ENCODE measurements around the gene NPAS2. TPM values are rescaled to one million over a fixed set of nuclear protein-coding genes. Genes with fewer than 3 reads are reported as not detected.

Gene NPAS2
- total RNA-seq, 2 donors from 2014 or later = 1.1 to 1.6 TPM

GRCh38 chr2:101026923-101027469, 207.1 kb downstream of the NPAS2 start:
- peak overlapping the region; percentile 48 for H3K27ac Mint-ChIP-seq
- DNase-seq = no peak
- TF ChIP-seq CTCF (conservative IDR thresholded peaks at IDR 0.05) = no peak

GRCh38 chr2:101027852-101028251, 207.9 kb downstream of the NPAS2 start:
- H3K9me3 Mint-ChIP-seq = peaks cover 6% of the 10 kb centered on the region
- H3K36me3 Mint-ChIP-seq (ENCODE audit: low read depth) = peaks cover 28% of the 10 kb centered on the region
- Histone ChIP-seq H3K27ac (ENCODE audit: low read depth, low read length) (no peak overlapping the region), H3K9me3 (ENCODE audit: control insufficient read depth, low read length) (no peaks in the 10 kb centered on the region), H3K9ac (ENCODE audit: extremely low read depth, low read length, poor library complexity, severe bottlenecking) (no peak overlapping the region), H3K36me3 (ENCODE audit: control insufficient read depth, insufficient read depth, low read length) (no peaks in the 10 kb centered on the region), H3K4me1 (ENCODE audit: control insufficient read depth, insufficient read depth, low read length) (no peaks in the 10 kb centered on the region), H3K4me3 (ENCODE audit: low read length) (no peak overlapping the region), H3K27me3 (ENCODE audit: control insufficient read depth, insufficient read depth, low read length, poor library complexity, severe bottlenecking) (no peaks in the 10 kb centered on the region)
- no peaks in the 10 kb centered on the region for H3K27me3 Mint-ChIP-seq (ENCODE audit: insufficient read depth)
- H3K4me3 Mint-ChIP-seq = no peak overlapping the region
- WGBS, 2 experiments (ENCODE audit: insufficient coverage in 1 of 2, insufficient read length in 1 of 2) = 96 to 100% methylated on average over 8 of the region's 8 CpGs
- no peak for DNase-seq
- no peak overlapping the region for H3K27ac Mint-ChIP-seq
- TF ChIP-seq CTCF (conservative IDR thresholded peaks at IDR 0.05) = no peak
- peaks cover 4% of the 10 kb centered on the region for H3K4me1 Mint-ChIP-seq

More at GRCh38 chr2:101026923-101027469, 207.1 kb downstream of the NPAS2 start:
- Histone ChIP-seq H3K4me3 (ENCODE audit: low read length) (no peak overlapping the region), H3K27ac (ENCODE audit: low read depth, low read length) (no peak overlapping the region), H3K27me3 (ENCODE audit: control insufficient read depth, insufficient read depth, low read length, poor library complexity, severe bottlenecking) (no peaks in the 10 kb centered on the region), H3K36me3 (ENCODE audit: control insufficient read depth, insufficient read depth, low read length) (no peaks in the 10 kb centered on the region), H3K4me1 (ENCODE audit: control insufficient read depth, insufficient read depth, low read length) (no peaks in the 10 kb centered on the region), H3K9ac (ENCODE audit: extremely low read depth, low read length, poor library complexity, severe bottlenecking) (no peak overlapping the region), H3K9me3 (ENCODE audit: control insufficient read depth, low read length) (no peaks in the 10 kb centered on the region)
- H3K4me3 Mint-ChIP-seq = no peak overlapping the region
- H3K27me3 Mint-ChIP-seq (ENCODE audit: insufficient read depth) = no peaks in the 10 kb centered on the region
- peaks cover 33% of the 10 kb centered on the region for H3K36me3 Mint-ChIP-seq (ENCODE audit: low read depth)
- H3K4me1 Mint-ChIP-seq = peaks cover 4% of the 10 kb centered on the region
- 92 to 98% methylated on average over 8 to 15 of the region's 15 CpGs for WGBS, 2 experiments (ENCODE audit: insufficient coverage in 1 of 2, insufficient read length in 1 of 2)
- H3K9me3 Mint-ChIP-seq = peaks cover 6% of the 10 kb centered on the region

GRCh38 chr2:101030866-101031554, 211.1 kb downstream of the NPAS2 start:
- Histone ChIP-seq H3K36me3 (ENCODE audit: control insufficient read depth, insufficient read depth, low read length) (no peaks in the 10 kb centered on the region), H3K9ac (ENCODE audit: extremely low read depth, low read length, poor library complexity, severe bottlenecking) (no peak overlapping the region), H3K4me1 (ENCODE audit: control insufficient read depth, insufficient read depth, low read length) (no peaks in the 10 kb centered on the region), H3K4me3 (ENCODE audit: low read length) (no peak overlapping the region), H3K27me3 (ENCODE audit: control insufficient read depth, insufficient read depth, low read length, poor library complexity, severe bottlenecking) (no peaks in the 10 kb centered on the region), H3K9me3 (ENCODE audit: control insufficient read depth, low read length) (no peaks in the 10 kb centered on the region), H3K27ac (ENCODE audit: low read depth, low read length) (no peak overlapping the region)
- peaks cover 3% of the 10 kb centered on the region for H3K4me1 Mint-ChIP-seq
- DNase-seq = no peak
- H3K4me3 Mint-ChIP-seq = no peak overlapping the region
- 90 to 94% methylated on average over 9 to 10 of the region's 10 CpGs for WGBS, 2 experiments (ENCODE audit: insufficient coverage in 1 of 2, insufficient read length in 1 of 2)
- no peaks in the 10 kb centered on the region for H3K27me3 Mint-ChIP-seq (ENCODE audit: insufficient read depth)
- peaks cover 6% of the 10 kb centered on the region for H3K9me3 Mint-ChIP-seq
- peaks cover 24% of the 10 kb centered on the region for H3K36me3 Mint-ChIP-seq (ENCODE audit: low read depth)
- no peak for TF ChIP-seq CTCF (conservative IDR thresholded peaks at IDR 0.05)
- no peak overlapping the region for H3K27ac Mint-ChIP-seq
